B cell (primary cell): ENCODE results near the gene PYDC1. TPM values are rescaled to one million over a fixed set of nuclear protein-coding genes. Genes with fewer than 3 reads are reported as not detected.

Experiments used
- ATAC-seq: fragments of 200-7000 bp; cut with Tn5 transposase; one replicate; pipeline ENCODE4 v1.10.0; 2021; ENCODE audit warnings: low read depth, mild to moderate bottlenecking, moderate number of reproducible peaks, moderate library complexity
- CTCF ChIA-PET: fragments of 350-600 bp; sonication (Branson Sonifier 250); formaldehyde crosslinking; loops from one replicate; lab custom pipeline; 2021; ENCODE audit warnings: antibody characterized with exemption, inconsistent platforms; lab: Charles Lee
- POLR2A ChIA-PET: fragments of 350-600 bp; sonication (Branson Sonifier 250); formaldehyde crosslinking; loops from one replicate; lab custom pipeline; 2021; ENCODE audit warnings: antibody characterized with exemption; lab: Charles Lee
- DNase-seq: peaks from one replicate; pipeline ENCODE4 v3.0.0; 2013
- H2AFZ ChIP-seq: 2 replicates; pipeline ENCODE4 v1.6.1; 2012; ENCODE audit warnings: mild to moderate bottlenecking, low read depth, low read length; ENCODE audit not compliant: insufficient read depth, poor library complexity, severe bottlenecking
- H3K27ac ChIP-seq, 2 donors: 1 replicate in 1 of 2; 2 replicates in 1 of 2; pipeline ENCODE4 v1.5.1; 2012 to 2013; ENCODE audit warnings: low read length in 2 of 2, mild to moderate bottlenecking in 2 of 2, moderate library complexity in 1 of 2
- H3K27me3 ChIP-seq, 4 experiments: fragments of 200-600 bp in 1 of 4; sonication (generic) in 1 of 4; replicated peaks in 1 of 4; 1 replicate in 2 of 4; 2 replicates in 2 of 4; pipeline versions ENCODE4 v1.6.1 to v1.7.0; 2013 to 2016; ENCODE audit warnings: low read length in 3 of 4, mild to moderate bottlenecking in 2 of 4, mixed read lengths in 1 of 4, moderate library complexity in 1 of 4; ENCODE audit not compliant: insufficient read depth in 4 of 4, control insufficient read depth in 3 of 4; ENCODE audit errors: control extremely low read depth in 1 of 4
- H3K36me3 ChIP-seq, 2 experiments: replicated peaks in 1 of 2; 1 replicate in 1 of 2; 2 replicates in 1 of 2; pipeline versions ENCODE4 v1.6.1 to v1.7.1; 2013; ENCODE audit warnings: low read length in 1 of 2; ENCODE audit not compliant: insufficient read depth in 2 of 2, control insufficient read depth in 1 of 2; ENCODE audit errors: control extremely low read depth in 1 of 2, extremely low read depth in 1 of 2
- H3K4me1 ChIP-seq, 2 donors: fragments of 200-600 bp in 1 of 2; sonication (generic) in 1 of 2; 1 replicate in 1 of 2; 2 replicates in 1 of 2; pipeline versions ENCODE4 v1.5.1 to v1.6.1; 2013 to 2017; ENCODE audit warnings: low read length in 2 of 2; ENCODE audit not compliant: control insufficient read depth in 2 of 2, insufficient read depth in 2 of 2
- H3K4me2 ChIP-seq: replicated peaks from 2 replicates; pipeline ENCODE3; 2012; ENCODE audit warnings: mild to moderate bottlenecking, low read depth, low read length; ENCODE audit not compliant: poor library complexity, severe bottlenecking
- H3K4me3 ChIP-seq, 5 experiments: fragments of 200-600 bp in 1 of 5; sonication (generic) in 1 of 5; 1 replicate in 3 of 5; 2 replicates in 2 of 5; pipeline versions ENCODE4 v1.5.1 to v1.7.0; 2011 to 2016; ENCODE audit warnings: low read length in 4 of 5, mild to moderate bottlenecking in 4 of 5, low read depth in 2 of 5, control low read depth in 1 of 5, moderate library complexity in 1 of 5; ENCODE audit not compliant: insufficient read depth in 1 of 5; ENCODE audit errors: control extremely low read depth in 1 of 5, extremely low read depth in 1 of 5
- H3K79me2 ChIP-seq: fragments of 200-600 bp; sonication (generic); one replicate; pipeline ENCODE4 v1.6.0; 2016; ENCODE audit warnings: low read length; ENCODE audit not compliant: control insufficient read depth, insufficient read depth
- H3K9ac ChIP-seq: fragments of 200-600 bp; sonication (generic); 2 replicates; pipeline ENCODE4 v1.6.1; 2017; ENCODE audit warnings: mild to moderate bottlenecking, low read length, moderate library complexity
- H3K9me3 ChIP-seq, 3 donors: one replicate each; pipeline versions ENCODE4 v1.6.1 to v1.7.1; 2013; ENCODE audit warnings: low read length in 2 of 3; ENCODE audit not compliant: control insufficient read depth in 2 of 3, insufficient read depth in 1 of 3; ENCODE audit errors: control extremely low read depth in 1 of 3
- H4K20me1 ChIP-seq: 2 replicates; pipeline ENCODE4 v1.6.0; 2012; ENCODE audit warnings: mild to moderate bottlenecking, low read length; ENCODE audit not compliant: insufficient read depth, control insufficient read depth, poor library complexity, severe bottlenecking
- H3K27ac Mint-ChIP-seq: one replicate; pipeline ENCODE4 v1.8.0; 2021; ENCODE audit warnings: mixed read lengths
- H3K27me3 Mint-ChIP-seq: one replicate; pipeline ENCODE4 v1.8.0; 2021; ENCODE audit warnings: mixed read lengths
- H3K4me1 Mint-ChIP-seq: one replicate; pipeline ENCODE4 v1.8.0; 2021; ENCODE audit warnings: mixed read lengths
- H3K4me3 Mint-ChIP-seq: one replicate; pipeline ENCODE4 v1.8.0; 2021; ENCODE audit warnings: mixed read lengths
- H3K9me3 Mint-ChIP-seq: one replicate; pipeline ENCODE4 v1.8.0; 2022; ENCODE audit warnings: mixed read lengths; ENCODE audit not compliant: insufficient read depth
- EZH2 ChIP-seq: IDR thresholded peaks from 2 replicates; pipeline ENCODE4 v1.6.1; 2012; ENCODE audit warnings: borderline replicate concordance, low read depth, mild to moderate bottlenecking, moderate library complexity, low read length; ENCODE audit not compliant: insufficient read depth, poor library complexity, severe bottlenecking
- WGBS: methylation state at CpG from one replicate; pipeline ENCODE4 v1.1.5; 2013; ENCODE audit warnings: missing lambda C conversion rate; ENCODE audit not compliant: insufficient coverage; 5-methylcytosine and 5-hydroxymethylcytosine counted together
- intact Hi-C: fragments of 100-400 bp; cut with micrococcal nuclease; formaldehyde crosslinking; loops from one replicate; pipeline ENCODE4 v1.10.0; 2022
- polyA plus RNA-seq: library from polyadenylated mRNA; depleted of rRNA; stranded (reverse); fragments of >200 nt; gene quantifications from 2 replicates; pipeline ENCODE4 v1.2.3, GENCODE V29; 2012
- total RNA-seq, 2 donors: library from RNA; stranded (reverse); fragments of 120-200 nt in 1 of 2; gene quantifications; 1 replicate in 1 of 2; 2 replicates in 1 of 2; pipeline versions ENCODE4 v1.2.3 to v1.2.4, GENCODE V29; 2013 to 2022
- TF ChIP-seq, protein P1 (sequence below): fragments of 200-600 bp; IDR thresholded peaks from one replicate; pipeline ENCODE4 v1.8.0; 2022; ENCODE audit warnings: antibody characterized with exemption, mild to moderate bottlenecking

Gene PYDC1
- total and polyA plus RNA-seq, 2 donors (not counting 1 experiment from before 2014, with no cell fraction given) = not detected

DNA sequence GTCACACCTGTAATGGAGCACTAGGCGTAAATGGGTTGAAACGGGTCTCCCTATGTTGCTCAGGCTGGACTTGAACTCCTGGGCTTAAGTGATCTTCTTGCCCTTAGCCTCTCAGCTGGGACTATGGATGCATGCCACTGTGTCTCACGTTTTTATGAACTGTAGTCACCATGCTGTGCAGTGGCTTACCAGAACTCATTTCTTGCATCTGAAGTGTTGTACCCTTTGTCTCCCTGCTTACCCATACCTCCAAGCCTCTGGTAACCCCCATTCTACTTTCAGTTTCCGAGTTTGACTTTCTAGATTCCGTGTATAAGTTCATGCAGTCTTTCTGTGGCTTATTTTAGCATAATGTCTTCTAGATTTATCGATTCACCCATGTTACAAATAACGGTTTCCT is 22.0 kb downstream of the PYDC1 start:
- Mint-ChIP-seq H3K27me3 (no peaks in the 10 kb centered on the region), H3K4me3 (no peak overlapping the region), H3K4me1 (peaks cover 31% of the 10 kb centered on the region), H3K27ac (peak overlapping the region; percentile 46), H3K9me3 (no peaks in the 10 kb centered on the region)
- H3K27ac ChIP-seq = no peak overlapping the region
- ChIA-PET CTCF (interaction anchor here (1.3 kb wide), 1 partner anchor 139 kb away, joined by 3 read pairs; no protein-coding TSS in a partner anchor), POLR2A (no interaction called here)
- H4K20me1 ChIP-seq = peaks cover 80% of the 10 kb centered on the region
- DNase-seq (no peak), ATAC-seq (no peak)
- H2AFZ ChIP-seq = no peak overlapping the region
- peaks cover under 1 to 7% of the 10 kb centered on the region in 2 donors for H3K4me1 ChIP-seq
- no peak overlapping the region for H3K9ac ChIP-seq
- H3K79me2 ChIP-seq = peaks cover 20% of the 10 kb centered on the region
- intact Hi-C loops = no loop called here
- 94% methylated on average over 3 of the region's 7 CpGs for WGBS
- no peak overlapping the region for H3K4me2 ChIP-seq
- TF ChIP-seq, protein P1, sequence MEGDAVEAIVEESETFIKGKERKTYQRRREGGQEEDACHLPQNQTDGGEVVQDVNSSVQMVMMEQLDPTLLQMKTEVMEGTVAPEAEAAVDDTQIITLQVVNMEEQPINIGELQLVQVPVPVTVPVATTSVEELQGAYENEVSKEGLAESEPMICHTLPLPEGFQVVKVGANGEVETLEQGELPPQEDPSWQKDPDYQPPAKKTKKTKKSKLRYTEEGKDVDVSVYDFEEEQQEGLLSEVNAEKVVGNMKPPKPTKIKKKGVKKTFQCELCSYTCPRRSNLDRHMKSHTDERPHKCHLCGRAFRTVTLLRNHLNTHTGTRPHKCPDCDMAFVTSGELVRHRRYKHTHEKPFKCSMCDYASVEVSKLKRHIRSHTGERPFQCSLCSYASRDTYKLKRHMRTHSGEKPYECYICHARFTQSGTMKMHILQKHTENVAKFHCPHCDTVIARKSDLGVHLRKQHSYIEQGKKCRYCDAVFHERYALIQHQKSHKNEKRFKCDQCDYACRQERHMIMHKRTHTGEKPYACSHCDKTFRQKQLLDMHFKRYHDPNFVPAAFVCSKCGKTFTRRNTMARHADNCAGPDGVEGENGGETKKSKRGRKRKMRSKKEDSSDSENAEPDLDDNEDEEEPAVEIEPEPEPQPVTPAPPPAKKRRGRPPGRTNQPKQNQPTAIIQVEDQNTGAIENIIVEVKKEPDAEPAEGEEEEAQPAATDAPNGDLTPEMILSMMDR = no peak
- TF ChIP-seq EZH2 = no peak
- peaks cover 0 to 77% of the 10 kb centered on the region in 2 experiments for H3K36me3 ChIP-seq
- no peaks in the 10 kb centered on the region for H3K9me3 ChIP-seq
- H3K4me3 ChIP-seq = no peak overlapping the region
- H3K27me3 ChIP-seq = no peaks in the 10 kb centered on the region

DNA sequence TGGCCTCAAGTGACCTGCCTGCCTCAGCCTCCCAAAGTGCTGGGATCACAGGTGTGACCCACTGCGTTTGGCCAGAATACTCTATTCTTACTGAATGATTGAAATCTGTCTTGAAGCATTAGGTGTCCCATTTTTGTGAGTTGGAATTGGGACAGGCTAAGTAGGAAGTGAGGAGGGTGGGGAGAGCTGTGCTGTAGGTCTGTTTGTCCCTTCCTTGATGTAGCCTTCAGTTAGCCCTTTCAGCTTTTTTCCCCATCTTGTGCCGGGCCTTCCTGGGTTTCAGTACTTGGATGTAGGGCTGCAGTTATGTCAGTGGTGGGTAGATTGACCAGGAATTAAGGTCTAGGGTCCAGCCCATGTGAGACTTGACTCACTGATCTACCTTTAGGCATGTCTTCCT is 23.1 kb downstream of the PYDC1 start:
- no peak for ATAC-seq
- Mint-ChIP-seq H3K4me1 (peaks cover 27% of the 10 kb centered on the region), H3K9me3 (no peaks in the 10 kb centered on the region), H3K27ac (no peak overlapping the region), H3K27me3 (no peaks in the 10 kb centered on the region), H3K4me3 (no peak overlapping the region)
- Histone ChIP-seq H4K20me1 (peaks cover 80% of the 10 kb centered on the region), H3K79me2 (peaks cover 24% of the 10 kb centered on the region), H3K4me2 (no peak overlapping the region), H3K9ac (no peak overlapping the region), H3K27ac (no peak overlapping the region), H3K36me3 (peaks cover 0 to 78% of the 10 kb centered on the region in 2 experiments), H3K4me1 (no peaks in the 10 kb centered on the region), H3K9me3 (no peaks in the 10 kb centered on the region), H2AFZ (no peak overlapping the region), H3K4me3 (no peak overlapping the region), H3K27me3 (no peaks in the 10 kb centered on the region)
- ChIA-PET CTCF (interaction anchor here (1.1 kb wide), 1 partner anchor 188 kb away, joined by 3 read pairs; no protein-coding TSS in a partner anchor), POLR2A (interaction anchor here (0.5 to 1.0 kb wide), 2 partner anchors 11 to 199 kb away, joined by 3 to 8 read pairs; no protein-coding TSS in a partner anchor)
- no peak for DNase-seq
- TF ChIP-seq, protein P1 = no peak
- TF ChIP-seq EZH2 = no peak
- 100% methylated on average over 1 of the region's 2 CpGs for WGBS
- intact Hi-C loops = no loop called here
